DMS 273 (cell line): ENCODE measurements around the gene INO80C.
"Not testable (repeated sequence)": the region's sequence is repeated elsewhere in the genome, so short reads cannot be mapped to it uniquely, and the experiment has no call there.

ENCODE experiments used
- DNase-seq: peaks from one replicate; lab custom pipeline; 2025; ENCODE audit not compliant: unreplicated experiment; lab: John Stamatoyannopoulos, UW

The INO80C gene

DNA sequence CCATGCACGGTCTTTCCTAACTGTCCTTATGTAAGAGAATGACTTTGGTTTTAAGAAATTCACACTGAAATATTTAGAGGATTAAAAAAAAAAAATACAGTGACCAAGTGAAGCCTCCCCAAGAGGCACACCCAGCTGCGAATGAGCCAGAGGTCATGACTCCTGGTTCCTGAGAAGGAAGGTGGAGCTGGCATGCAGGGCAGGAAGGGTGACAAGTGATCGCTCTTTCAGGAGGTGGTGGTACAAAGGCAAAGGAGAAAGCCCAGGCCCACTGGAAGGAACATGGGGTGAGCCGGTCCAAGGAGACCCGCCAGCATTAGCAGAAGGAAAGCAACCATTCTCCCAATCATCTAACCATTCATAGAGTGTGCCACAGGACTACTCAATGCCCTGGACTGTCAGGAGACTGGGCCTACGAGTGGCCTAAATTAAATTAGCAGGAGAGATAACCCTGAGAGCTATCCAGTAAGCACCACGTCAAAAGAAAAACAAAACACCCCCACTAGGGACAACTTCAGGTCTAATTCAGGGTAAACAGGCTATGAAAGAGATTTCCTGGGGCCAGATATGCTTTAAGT is 7.8 kb downstream of the INO80C start:
- no peak for DNase-seq

DNA sequence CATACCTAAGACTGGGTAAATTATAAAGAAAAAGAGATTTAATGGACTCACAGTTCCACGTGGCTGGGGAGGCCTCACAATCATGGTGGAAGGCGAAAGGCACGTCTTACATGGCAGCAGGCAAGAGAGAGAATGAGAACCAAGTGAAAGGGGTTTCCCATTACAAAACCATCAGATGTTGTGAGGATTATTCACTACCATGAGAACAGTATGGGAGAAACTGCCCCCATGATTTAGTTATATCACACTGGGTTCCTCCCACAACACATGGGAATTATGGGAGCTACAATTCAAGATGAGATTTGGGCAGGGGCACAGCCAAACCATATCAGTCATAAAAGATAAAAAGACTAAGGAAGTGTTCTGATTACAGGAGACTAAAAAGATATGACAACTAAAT is 8.5 kb downstream of the INO80C start:
- DNase-seq, result not testable (repeated sequence)

DNA sequence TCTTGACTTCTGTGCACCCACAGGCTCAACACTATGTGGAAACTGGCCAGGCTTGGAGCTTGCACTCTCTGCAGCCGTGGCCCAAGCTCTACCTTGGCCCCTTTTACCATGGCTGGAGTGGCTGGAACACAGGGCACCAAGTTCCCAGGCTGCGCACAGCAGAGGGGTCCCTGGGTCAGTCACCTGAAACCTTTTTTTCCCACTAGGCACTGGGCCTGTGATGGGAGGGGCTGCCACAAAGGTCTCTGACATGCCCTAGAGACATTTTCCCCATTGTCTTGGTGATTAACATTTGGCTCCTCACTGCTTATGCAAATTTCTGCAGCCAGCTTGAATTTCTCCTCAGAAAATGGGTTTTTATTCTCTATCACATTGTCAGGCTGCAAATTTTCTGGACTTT is 9.4 kb downstream of the INO80C start:
- not testable (repeated sequence) for DNase-seq

DNA sequence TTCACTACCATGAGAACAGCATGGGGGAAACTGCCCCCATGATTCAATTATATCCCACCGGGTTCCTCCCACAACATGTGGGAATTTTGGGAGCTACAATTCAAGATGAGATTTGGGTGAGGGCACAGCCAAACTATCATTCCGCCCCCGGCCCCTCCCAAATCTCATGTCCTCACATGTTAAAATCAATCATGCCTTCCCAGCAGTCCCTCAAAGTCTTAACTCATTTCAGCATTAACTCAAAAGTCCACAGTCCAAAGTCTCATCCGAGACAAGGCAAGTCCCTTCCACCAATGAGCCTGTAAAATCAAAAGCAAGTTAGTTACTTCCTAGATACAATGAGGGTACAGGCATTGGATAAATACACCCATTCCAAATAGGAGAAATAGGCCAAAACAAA is 10.2 kb downstream of the INO80C start:
- DNase-seq, result not testable (repeated sequence)

DNA sequence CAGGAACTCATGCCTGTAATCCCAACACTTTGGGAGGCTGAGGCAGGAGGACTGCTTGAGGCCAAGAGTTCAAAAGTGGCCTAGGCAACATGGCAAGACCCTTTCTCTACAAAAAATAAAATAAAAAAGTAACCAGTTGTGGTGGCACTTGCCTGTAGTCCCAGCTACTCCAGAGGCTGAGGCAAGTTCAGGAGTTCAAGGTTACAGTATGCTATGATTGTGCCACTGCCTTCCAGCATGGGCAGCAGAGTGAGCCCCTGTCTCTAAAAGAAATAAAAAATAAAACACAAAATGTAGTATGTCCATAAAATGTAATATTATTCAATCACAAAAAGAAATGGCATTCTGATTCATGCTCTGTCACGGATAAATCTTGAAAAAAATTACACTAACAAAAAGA is 11.9 kb downstream of the INO80C start:
- no peak for DNase-seq

DNA sequence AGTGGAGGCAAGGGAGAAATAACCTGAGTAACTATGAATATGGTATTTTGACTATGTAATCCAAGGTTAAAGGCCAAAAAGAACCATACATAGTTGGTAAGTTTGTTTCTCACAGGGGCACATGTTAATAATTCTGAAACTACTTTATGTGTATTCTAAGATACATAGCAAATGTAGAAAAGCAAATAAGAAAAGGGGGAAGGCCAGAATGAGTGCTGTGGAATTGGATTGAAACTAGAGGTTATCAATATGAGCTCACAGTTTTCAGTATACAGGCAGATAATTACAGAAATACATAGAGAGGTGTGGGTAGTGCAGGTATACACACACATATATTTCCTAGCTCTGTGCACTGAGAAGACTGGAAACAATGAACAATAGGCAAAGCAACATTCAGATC is 13.7 kb downstream of the INO80C start:
- no peak for DNase-seq

DNA sequence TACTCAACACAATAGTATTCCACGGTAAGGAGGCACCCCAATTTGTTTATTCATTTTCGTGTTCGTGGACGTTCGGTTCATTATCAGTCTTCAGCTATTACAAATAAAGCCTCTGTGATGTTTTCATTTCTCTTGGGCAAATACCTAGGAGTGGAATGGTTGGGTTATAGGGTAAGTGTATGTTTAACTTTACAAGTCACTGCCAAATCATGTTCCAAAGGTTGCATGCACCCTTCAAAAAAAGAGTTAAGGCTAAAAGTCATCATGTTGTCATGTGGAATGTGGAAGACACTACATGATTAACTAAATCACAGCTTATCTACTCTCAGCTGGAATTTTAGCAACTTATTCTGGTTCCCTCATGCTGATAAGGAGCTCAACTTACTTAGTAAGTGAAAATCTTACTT is 15.8 kb downstream of the INO80C start:
- DNase-seq, result no peak

DNA sequence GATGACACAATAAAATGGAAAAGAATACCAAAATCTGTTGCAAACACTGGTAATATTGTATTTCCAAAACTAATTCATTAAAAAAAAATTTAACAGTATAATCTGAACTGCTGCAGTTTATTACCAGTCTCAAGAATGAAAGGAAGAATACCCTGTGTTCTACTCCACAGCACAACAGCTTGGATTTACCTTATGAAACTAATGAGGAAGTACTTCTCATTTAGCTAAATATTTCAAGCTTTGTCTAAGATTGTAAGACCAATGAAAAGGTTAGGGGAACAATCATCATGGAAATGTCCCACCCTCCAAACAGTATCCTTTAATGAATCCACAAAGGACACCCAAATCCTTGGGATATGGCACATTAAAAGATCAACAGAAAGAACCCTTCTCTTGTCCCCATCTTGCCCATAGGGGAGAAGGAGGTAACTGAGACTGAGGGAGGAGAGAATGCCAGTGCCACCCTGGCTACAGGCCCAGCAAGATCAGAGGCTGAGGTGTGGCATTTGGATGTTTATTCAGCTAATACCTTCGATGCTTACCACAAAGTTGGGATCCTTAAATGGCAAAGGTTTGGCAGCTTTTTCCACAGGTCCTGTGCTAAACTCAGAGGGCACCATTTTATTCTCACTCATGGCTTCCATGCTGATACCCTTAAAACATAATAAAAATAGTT is 17.7 kb downstream of the INO80C start:
- no peak for DNase-seq

DNA sequence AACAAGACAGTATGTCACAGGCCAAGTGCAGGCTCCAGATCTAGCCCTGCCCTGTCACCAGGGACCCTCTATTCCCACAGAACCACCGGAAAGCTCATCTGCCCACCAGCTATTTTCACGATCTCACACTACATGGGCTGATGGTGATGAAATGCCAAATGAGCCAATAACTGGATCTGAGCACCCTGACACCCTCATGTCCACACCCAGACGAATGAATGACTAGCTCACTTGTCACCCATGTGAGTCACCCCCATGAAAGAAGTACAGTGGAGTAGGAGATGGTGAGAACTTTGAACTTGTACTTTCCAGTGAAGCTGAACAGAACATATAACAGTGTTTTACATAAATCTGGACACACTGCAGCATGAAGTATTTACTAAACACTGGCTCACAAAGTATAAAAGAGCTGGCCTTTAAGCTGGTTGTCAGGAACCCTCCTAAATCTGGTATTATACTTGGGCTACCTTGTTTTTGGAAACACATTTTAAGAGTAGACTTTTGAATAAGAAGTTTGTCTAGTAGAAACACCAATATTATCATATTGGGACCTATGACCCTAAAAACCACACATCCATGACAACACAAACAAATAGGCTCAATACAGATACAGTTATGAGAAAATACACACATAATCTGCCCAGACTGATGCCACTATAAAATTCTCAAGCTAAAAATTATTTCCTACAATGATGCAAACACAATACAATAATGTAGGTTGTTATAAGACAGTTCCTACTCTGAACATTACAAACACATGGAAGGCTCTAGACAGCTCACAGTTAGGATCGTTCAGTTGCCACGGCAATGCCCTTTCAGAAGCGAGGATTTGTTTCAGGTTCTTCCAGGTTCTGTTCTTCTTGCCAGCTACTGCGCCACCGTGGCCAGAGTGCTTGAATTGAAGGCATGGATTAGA is 19.0 kb downstream of the INO80C start:
- DNase-seq, result no peak

DNA sequence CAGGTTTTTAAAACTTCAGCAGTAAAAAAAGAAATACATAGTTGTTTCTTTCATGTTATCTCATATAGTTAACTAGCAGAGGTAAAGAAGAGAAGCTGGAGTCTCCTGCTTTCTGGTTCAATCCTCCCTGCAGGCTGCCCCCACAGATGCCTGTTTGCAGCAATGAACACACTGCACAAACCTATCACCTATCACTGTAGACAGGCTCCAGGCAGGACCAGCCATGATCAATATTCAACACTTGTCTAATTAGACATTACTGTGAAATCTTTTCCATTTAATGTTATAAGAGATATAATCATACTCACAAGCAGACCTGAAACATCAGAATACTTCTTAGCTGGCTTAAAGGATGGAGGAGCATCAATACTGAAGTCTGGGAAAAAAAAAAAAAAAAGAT is 19.8 kb downstream of the INO80C start:
- no peak for DNase-seq

DNA sequence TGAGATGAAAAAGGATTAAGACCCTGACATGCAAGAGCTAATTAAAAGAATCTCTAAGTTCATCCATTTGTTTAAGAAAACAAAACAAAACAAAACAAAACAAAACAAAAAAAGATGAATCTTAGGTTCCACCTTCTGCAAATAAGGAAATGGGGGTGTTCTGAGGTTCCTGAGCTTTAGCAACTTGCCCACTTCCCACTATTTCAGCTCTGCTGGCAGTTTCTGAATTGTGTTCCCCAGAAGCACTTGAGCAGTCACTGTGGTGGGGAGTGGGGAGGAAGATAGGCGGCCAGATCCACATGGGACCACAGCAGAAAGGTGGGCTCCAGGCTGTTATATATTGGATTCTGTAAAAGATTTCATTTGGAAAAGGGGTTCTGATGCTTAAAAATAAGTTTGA is 20.3 kb downstream of the INO80C start:
- DNase-seq, result no peak

DNA sequence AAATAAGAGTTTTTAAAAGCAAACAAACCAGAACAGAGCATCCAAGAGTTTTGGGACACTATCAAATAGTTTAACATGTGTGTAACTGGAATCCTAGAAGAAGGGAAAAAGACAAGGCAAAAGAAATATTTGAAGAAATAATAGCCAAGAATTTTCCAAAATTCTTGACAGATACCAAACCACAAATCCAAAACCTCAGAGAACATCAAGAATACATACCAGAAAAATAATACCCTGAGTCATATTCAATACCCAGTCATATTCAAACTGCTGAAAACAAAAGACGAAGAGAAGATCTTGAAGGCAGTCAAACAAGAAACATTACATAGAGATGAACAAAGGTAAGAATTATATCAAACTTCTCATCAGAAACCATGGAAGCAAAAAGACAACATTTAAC is 22.9 kb downstream of the INO80C start:
- no peak for DNase-seq

DNA sequence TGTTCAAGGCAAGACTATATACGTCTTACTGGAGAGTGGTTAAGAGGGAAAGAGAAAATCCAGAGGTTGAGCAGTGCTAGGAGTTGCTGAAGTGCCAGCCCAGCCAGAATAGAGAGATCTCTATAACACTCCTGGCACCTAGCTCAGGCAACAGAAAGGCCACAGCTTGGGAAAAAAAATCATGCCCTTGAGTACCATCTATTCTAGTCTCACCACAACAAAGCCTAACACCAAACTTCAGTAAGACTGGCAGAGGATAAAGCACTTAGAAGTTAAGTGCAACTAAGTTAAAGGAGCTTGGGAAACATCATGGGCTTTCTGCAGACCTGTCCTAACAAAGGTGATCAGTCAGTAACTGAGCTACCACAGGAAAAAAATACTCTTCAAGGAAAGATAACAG is 24.2 kb downstream of the INO80C start:
- DNase-seq, result no peak

DNA sequence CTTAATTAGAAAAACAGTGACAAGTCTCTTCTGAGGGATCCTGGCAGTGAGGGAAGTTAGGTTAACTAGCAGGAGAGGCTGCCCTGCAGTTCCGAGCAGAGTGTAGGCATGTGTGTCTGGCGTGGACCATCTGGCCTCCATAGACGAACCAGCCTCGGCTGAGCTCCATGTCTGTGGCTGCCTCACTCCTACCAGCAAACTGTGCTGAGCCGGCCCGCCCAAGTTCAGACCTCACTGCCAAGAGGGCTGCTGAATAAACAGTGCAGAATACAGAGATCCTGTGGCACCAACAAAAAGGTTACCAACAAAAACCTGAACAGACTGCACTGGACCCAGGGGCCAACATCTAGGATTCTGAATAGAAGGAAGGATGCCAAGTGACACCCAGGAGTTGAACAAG is 27.3 kb downstream of the INO80C start:
- peak; percentile 66 for DNase-seq

DNA sequence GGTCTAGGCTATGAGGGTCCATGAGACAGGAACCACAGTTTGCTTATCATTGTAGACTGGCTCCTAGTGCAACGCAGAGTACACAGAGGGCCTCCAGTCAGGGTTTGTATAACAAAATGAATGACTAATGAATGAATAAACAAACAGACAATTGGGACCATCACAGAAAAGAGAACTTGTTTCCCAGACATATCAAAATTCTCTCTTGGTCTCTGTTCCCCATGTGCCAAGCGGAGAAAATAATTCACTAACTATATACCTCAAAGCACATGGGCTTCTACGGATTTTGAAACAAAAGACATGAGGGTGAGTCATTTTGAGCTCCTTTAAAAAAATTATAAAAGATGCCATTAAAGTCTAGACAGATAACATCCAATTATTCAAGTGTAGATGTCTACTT is 28.0 kb downstream of the INO80C start:
- no peak for DNase-seq

DNA sequence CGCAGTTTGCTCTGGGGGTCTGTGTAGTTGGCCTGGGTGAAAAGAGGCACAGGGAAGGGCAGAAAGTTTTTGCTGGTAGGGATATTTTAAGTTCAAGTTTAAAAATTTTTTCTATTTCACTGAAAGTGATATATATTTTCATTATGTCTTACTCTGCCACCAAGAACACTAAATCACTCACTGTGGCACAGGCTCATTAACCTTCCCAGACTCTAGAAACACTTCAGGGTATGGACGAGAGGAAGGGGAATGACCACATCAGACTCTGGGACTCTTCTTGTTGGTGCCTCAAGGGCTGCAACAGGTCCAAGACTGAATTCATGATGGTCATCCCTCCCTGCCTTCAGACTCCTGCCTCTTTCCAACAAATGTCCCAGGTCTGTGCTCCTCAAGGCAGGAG is 29.0 kb downstream of the INO80C start:
- DNase-seq, result no peak

DNA sequence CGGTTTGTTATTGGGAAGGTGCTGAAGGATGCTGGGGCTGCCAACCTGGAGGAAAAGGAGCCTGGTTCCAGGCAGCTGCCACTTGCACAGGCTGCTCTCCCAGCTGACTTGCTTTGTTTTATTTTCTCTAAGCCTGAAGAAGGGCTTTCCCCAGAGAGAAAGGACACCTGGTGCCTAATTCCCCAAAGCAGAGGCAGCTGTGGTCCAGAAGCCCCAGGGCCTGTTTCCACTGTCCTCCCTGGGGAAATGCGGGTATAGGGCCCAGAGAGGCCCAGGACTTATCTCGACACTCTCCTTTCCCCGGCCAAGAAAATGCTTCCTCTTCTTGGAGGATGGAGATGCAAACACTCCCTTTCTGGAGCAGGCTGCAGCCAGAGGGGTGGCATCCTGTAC is 30.1 kb downstream of the INO80C start:
- DNase-seq, result no peak

DNA sequence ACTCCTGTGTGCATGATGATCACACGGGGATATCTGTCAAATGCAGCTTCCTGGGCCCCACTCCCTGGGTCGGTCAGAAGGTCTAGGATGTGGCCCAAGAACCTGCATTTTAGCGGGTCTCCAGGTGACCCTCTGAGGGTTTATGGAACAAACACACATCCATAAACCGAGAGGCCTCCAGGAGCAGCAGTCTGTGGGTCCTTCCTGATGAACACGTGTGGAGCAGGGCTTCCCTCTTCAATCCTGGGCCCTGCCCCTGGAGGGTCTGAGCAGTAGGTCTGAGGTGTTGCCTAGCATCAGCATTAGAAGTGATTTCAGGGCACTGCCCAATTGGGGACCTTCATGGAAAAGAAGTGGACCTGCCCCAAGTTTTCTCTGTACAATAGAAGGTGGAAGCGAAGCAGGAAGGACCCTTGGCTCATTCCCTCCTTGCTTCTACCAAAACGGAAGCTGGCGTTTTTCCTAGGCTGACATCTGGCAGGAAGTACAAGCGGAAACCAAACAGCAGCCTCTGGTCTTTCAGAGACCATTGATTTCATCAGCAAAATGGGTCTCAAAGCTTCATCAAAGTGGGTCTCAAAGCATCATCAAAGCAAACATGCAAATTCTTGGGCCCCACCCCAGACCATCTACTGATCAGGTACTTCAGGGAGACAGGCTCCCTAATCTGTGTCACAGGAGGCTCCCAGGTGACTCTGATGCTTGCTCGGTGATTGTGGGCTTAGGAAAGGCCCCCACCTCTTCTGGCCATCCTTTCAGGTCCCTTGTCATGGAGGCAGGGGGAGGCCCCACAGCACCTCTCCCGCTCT is 30.7 kb downstream of the INO80C start:
- DNase-seq, result no peak

DNA sequence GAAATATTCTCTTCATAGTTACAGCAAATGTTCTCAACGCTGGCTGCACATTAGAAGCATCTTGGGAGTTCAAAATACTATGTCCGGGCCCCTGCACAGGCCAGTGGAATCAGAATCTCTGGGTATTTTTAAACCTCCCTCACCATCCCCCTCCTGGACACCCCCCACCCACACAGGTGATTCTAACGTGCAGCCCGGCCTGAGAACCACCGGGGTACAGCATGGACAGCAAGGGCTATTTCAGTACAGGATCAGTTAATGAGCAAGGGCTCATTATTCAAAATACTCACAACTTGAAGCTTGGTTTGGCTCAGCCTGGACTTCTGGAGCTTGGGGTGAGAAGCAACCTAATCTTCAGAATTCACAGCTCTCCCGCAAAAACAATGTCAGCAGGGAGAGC is 31.4 kb downstream of the INO80C start:
- no peak for DNase-seq

DNA sequence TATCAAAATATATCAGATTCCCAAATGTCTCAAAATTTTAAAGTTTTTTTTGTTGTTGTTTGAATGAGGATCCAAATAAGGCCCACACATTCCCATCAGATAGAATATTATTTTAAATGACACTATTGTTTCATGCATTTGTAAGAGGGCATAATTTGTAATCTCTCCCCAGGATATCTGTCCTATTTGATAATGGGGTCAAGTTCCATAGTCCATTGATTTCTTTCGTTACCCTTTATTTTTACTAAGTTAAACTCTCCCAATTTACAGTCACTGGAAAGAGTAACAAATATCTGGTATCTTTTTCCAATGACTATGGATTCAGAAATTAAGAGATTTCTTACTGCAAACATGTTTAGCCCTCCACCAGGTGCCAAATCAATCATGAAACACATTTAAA is 32.4 kb downstream of the INO80C start:
- no peak for DNase-seq

DNA sequence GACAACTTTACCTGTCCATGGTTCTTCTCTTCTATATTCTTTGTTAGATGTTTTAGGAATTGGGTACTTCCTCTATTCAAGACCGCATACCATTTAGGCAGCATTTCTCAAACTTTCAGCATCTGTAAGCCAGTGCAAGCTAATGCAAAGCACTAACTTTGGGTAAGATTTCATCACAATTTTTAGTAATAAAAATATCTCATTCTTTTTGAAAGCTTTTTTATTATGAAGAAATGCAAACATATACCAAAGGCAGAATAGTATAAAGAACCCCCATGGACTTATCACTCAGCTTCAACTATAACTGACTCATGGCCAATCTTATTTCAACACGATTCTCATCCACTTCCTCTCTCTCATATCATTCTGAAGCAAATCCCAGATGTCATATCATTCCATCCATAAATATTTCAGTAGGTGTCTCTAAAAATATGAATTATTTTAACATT is 32.9 kb downstream of the INO80C start:
- no peak for DNase-seq
